Heart left ventricle (tissue), 16 donors: ENCODE measurements around the gene ESRP2. TPM values are rescaled to one million over a fixed set of nuclear protein-coding genes. Genes with fewer than 3 reads are reported as not detected.

Source experiments
- ATAC-seq, 4 donors: fragments of 200-7000 bp; cut with Tn5 transposase; one replicate each; pipeline ENCODE4 v1.9.1; 2020 to 2022; ENCODE audit warnings: moderate library complexity in 4 of 4, mild to moderate bottlenecking in 3 of 4, moderate number of reproducible peaks in 1 of 4
- DNase-seq, 5 donors: peaks; one replicate each; pipeline ENCODE4 v3.0.0-alpha.2; 2020
- H3K27ac ChIP-seq, 12 donors: fragments of 200-600 bp; sonication (generic) in 4 of 12; one replicate each; pipeline versions ENCODE4 v1.5.0 to v1.8.0; 2016 to 2022; ENCODE audit warnings: mild to moderate bottlenecking in 2 of 12
- H3K27me3 ChIP-seq, 9 donors: fragments of 200-600 bp; sonication (generic) in 2 of 9; one replicate each; pipeline versions ENCODE4 v1.5.1 to v1.8.0; 2016 to 2022; ENCODE audit warnings: mild to moderate bottlenecking in 3 of 9
- H3K36me3 ChIP-seq, 9 donors: fragments of 200-600 bp; sonication (generic) in 2 of 9; one replicate each; pipeline versions ENCODE4 v1.5.0 to v1.8.0; 2018 to 2022; ENCODE audit warnings: mild to moderate bottlenecking in 2 of 9
- H3K4me1 ChIP-seq, 12 donors: fragments of 200-600 bp; sonication (generic) in 4 of 12; one replicate each; pipeline versions ENCODE4 v1.5.0 to v1.8.0; 2016 to 2022; ENCODE audit warnings: mild to moderate bottlenecking in 3 of 12
- H3K4me3 ChIP-seq, 12 donors: fragments of 200-600 bp; sonication (generic) in 4 of 12; one replicate each; pipeline versions ENCODE4 v1.5.0 to v1.8.0; 2017 to 2022; ENCODE audit warnings: mild to moderate bottlenecking in 9 of 12, moderate library complexity in 4 of 12
- H3K9me3 ChIP-seq, 12 donors: fragments of 200-600 bp; sonication (generic) in 4 of 12; one replicate each; pipeline versions ENCODE4 v1.5.0 to v1.8.0; 2016 to 2022; ENCODE audit warnings: mild to moderate bottlenecking in 1 of 12
- CTCF ChIP-seq, 12 donors: fragments of 200-600 bp; sonication (generic) in 4 of 12; IDR thresholded peaks; one replicate each; pipeline versions ENCODE4 v1.5.0 to v1.8.0; 2018 to 2022; ENCODE audit warnings: antibody characterized with exemption in 12 of 12, mild to moderate bottlenecking in 5 of 12
- POLR2A ChIP-seq, 2 donors: fragments of 450-650 bp; IDR thresholded peaks; one replicate each; pipeline ENCODE4 v1.6.1; 2017; ENCODE audit warnings: antibody characterized with exemption in 2 of 2, mild to moderate bottlenecking in 2 of 2, moderate library complexity in 2 of 2
- WGBS, 4 donors: extraction: QIAGEN DNeasy Blood & Tissue Kit in 2 of 4; methylation state at CpG; one replicate each; pipeline versions ENCODE4 v1.1.5 to v1.1.7; 2013 to 2018; 5-methylcytosine and 5-hydroxymethylcytosine counted together
- intact Hi-C, 10 donors: fragments of 100-400 bp; cut with DNase I; formaldehyde crosslinking; loops; one replicate each; pipeline versions ENCODE4 v1.11.1 to v1.14.2; 2022
- polyA plus RNA-seq, 2 donors: library from polyadenylated mRNA; stranded (reverse); fragments of 200-250 nt; gene quantifications; one replicate each; pipeline ENCODE4 v1.2.3, GENCODE V29; 2013
- total RNA-seq, 9 donors: library from RNA; depleted of rRNA in 2 of 9; stranded (reverse); fragments of >200 nt in 2 of 9; fragmentation: NEBNext Ultra II Directional in 3 of 9; extraction: Animal tissue kit (Norgen Biotek cat#: 25700) in 3 of 9; gene quantifications; one replicate each; pipeline versions ENCODE4 v1.1.0 to v1.2.4, GENCODE V29; 2016 to 2023
- donor health status: ischemic (EF 13 %, LVEDD 7.1; RV severe dilation, severe dysfunction).
- donor health status: healthy with polysubstance abuse.
- donor health status: DM: no; HTN: yes; CAD: no.
- donor health status: DM: no; HTN: no; CAD: no.
- donor health status: ischemic (EF 25% LVEDD 6.9; RV normal size, moderate dysfunction).
- donor health status: ischemic (EF 25% LVEDD 5.7; RV mildly dilated, moderate dysfunction).
- donor health status: healthy.
- donor health status: DM: yes; HTN: yes; CAD: no.
- donor health status: ischemic (EF 35%, LVEDD 5.7; RV mildly dilated, moderate dysfunction).
- donor health status: nonischemic (EF 11% LVEDD 7.7; RV severe dilation, severe dysfunction).
- donor health status: DM: yes; HTN: yes; CAD: no.
- donor health status: PGD.
- donor health status: ischemic (EF 29% LVEDD 5.4; RV normal size, mild dysfunction).
- donor health status: nonischemic (EF 23%, LVEDD 6.1; RV moderate dilation, normal function).

ESRP2 gene
- total and polyA plus RNA-seq, 11 donors: 0.15 to 1.9 (median 0.45) TPM; not detected in 1

GRCh38 chr16:68231384-68232136, 4.4 kb downstream of the ESRP2 start:
- no peak overlapping the region for H3K27ac ChIP-seq
- H3K9me3 ChIP-seq: no peaks in the 10 kb centered on the region
- 88 to 93% (median 90%) methylated on average over 17 to 26 of the region's 26 CpGs for WGBS, 4 donors
- peaks cover 0 to 16% (median 8%) of the 10 kb centered on the region in 9 donors for H3K36me3 ChIP-seq
- TF ChIP-seq CTCF (IDR thresholded peaks at IDR 0.05) (no peak), POLR2A (IDR thresholded peaks at IDR 0.05) (no peak)
- peaks cover 0 to 7% (median 0%) of the 10 kb centered on the region in 9 donors for H3K27me3 ChIP-seq
- intact Hi-C loops: loop anchor here in 5 of 10 donors (5.0 to 10.0 kb wide), 4 partner anchors 239 to 1487 kb away; partner anchors contain the start of genes RANBP10 (in 1 of the 5), SLC12A4 (in 1 of the 5) and TSNAXIP1 (in 1 of the 5)
- no peak for ATAC-seq
- peaks cover 0 to 45% (median 24%) of the 10 kb centered on the region in 12 donors for H3K4me1 ChIP-seq
- peak in 1 of 5 donors; percentile 62 for DNase-seq
- no peak overlapping the region for H3K4me3 ChIP-seq

GRCh38 chr16:68230956-68231355, 5.0 kb downstream of the ESRP2 start:
- intact Hi-C loops: loop anchor here in 5 of 10 donors (5.0 to 10.0 kb wide), 4 partner anchors 239 to 1486 kb away; partner anchors contain the start of genes RANBP10 (in 1 of the 5), SLC12A4 (in 1 of the 5) and TSNAXIP1 (in 1 of the 5)
- DNase-seq (peak in 1 of 5 donors; percentile 21), ATAC-seq (no peak)
- peaks cover 0 to 2% (median 0%) of the 10 kb centered on the region in 9 donors for H3K27me3 ChIP-seq
- H3K9me3 ChIP-seq: no peaks in the 10 kb centered on the region
- TF ChIP-seq POLR2A (IDR thresholded peaks at IDR 0.05) (no peak), CTCF (IDR thresholded peaks at IDR 0.05) (no peak)
- no peak overlapping the region for H3K27ac ChIP-seq
- 87 to 93% (median 90%) methylated on average over 12 of the region's 12 CpGs for WGBS, 4 donors
- H3K36me3 ChIP-seq: peaks cover 0 to 22% (median 13%) of the 10 kb centered on the region in 9 donors
- no peak overlapping the region for H3K4me3 ChIP-seq
- H3K4me1 ChIP-seq: peaks cover 0 to 39% (median 18%) of the 10 kb centered on the region in 12 donors

- Histone ChIP-seq H3K4me3 (no peak overlapping the region), H3K9me3 (no peaks in the 10 kb centered on the region), H3K36me3 (peaks cover 0 to 30% (median 15%) of the 10 kb centered on the region in 9 donors), H3K27ac (no peak overlapping the region), H3K27me3 (no peaks in the 10 kb centered on the region), H3K4me1 (peaks cover 0 to 31% (median 15%) of the 10 kb centered on the region in 12 donors)
- DNase-seq (peak in 1 of 5 donors; percentile 48), ATAC-seq (no peak)
- no peak for TF ChIP-seq POLR2A (IDR thresholded peaks at IDR 0.05)
- TF ChIP-seq CTCF (IDR thresholded peaks at IDR 0.05): no peak
- WGBS, 4 donors: 91 to 97% (median 93%) methylated on average over 7 to 9 of the region's 9 CpGs
- intact Hi-C loops: loop anchor here in 5 of 10 donors (5.0 to 10.0 kb wide), 4 partner anchors 238 to 1485 kb away; partner anchors contain the start of genes RANBP10 (in 1 of the 5), SLC12A4 (in 1 of the 5) and TSNAXIP1 (in 1 of the 5)
Observed at GRCh38 chr16:68230176-68230571, 5.8 kb downstream of the ESRP2 start.
